PC-9 (cell line): ENCODE results near the gene GASK1B.

Experiments used
- CTCF ChIP-seq: fragments of 200-600 bp; sonication (generic); conservative IDR thresholded peaks from 2 replicates; pipeline ENCODE4 v1.6.1; 2017; ENCODE audit warnings: mixed run types, antibody characterized with exemption, mild to moderate bottlenecking, moderate library complexity
- EZH2 ChIP-seq: fragments of 200-600 bp; sonication (generic); IDR thresholded peaks from 2 replicates; pipeline ENCODE4 v1.8.0; 2017; ENCODE audit warnings: antibody characterized with exemption, low read depth

- TF ChIP-seq CTCF (no peak), EZH2 (no peak)
Observed at GRCh38 chr4:158128540-158128939, 44.3 kb downstream of the GASK1B start.
